HG03060 (cell line): Measurements from ENCODE around the gene LPO.

Source experiments
- ATAC-seq: cut with Tn5 transposase; IDR thresholded peaks from one replicate; pipeline ENCODE4 v1.9.1; 2021; ENCODE audit warnings: low read depth, moderate number of reproducible peaks; ENCODE audit not compliant: unreplicated experiment

Gene LPO

GRCh38 chr17:58314706-58315015 is 76.3 kb downstream of the LPO start:
- no peak for ATAC-seq

- no peak for ATAC-seq
These were observed 76.9 kb downstream of the LPO start for GRCh38 chr17:58315281-58315711.

- ATAC-seq, result no peak
These were observed 77.4 kb downstream of the LPO start for GRCh38 chr17:58315750-58316149.

- ATAC-seq, result no peak
These were observed 78.0 kb downstream of the LPO start for GRCh38 chr17:58316260-58316960.

- ATAC-seq, result no peak
These were observed 79.2 kb downstream of the LPO start for GRCh38 chr17:58317421-58318064.

GRCh38 chr17:58318065-58318481 is 79.7 kb downstream of the LPO start:
- no peak for ATAC-seq
